SIG-M5 (cell line): ENCODE results near the gene PPP1R1B.

Experiments used
- DNase-seq: peaks from one replicate; lab custom pipeline; 2025; lab: John Stamatoyannopoulos, UW

The PPP1R1B gene

GRCh38 chr17:39653662-39654331 is 27.0 kb downstream of the PPP1R1B start:
- DNase-seq, result no peak

GRCh38 chr17:39655105-39655504 is 28.4 kb downstream of the PPP1R1B start:
- no peak for DNase-seq

- DNase-seq, result no peak
These were observed 31.6 kb downstream of the PPP1R1B start for GRCh38 chr17:39658346-39658745.

GRCh38 chr17:39658760-39659159 is 32.0 kb downstream of the PPP1R1B start:
- no peak for DNase-seq

DNA sequence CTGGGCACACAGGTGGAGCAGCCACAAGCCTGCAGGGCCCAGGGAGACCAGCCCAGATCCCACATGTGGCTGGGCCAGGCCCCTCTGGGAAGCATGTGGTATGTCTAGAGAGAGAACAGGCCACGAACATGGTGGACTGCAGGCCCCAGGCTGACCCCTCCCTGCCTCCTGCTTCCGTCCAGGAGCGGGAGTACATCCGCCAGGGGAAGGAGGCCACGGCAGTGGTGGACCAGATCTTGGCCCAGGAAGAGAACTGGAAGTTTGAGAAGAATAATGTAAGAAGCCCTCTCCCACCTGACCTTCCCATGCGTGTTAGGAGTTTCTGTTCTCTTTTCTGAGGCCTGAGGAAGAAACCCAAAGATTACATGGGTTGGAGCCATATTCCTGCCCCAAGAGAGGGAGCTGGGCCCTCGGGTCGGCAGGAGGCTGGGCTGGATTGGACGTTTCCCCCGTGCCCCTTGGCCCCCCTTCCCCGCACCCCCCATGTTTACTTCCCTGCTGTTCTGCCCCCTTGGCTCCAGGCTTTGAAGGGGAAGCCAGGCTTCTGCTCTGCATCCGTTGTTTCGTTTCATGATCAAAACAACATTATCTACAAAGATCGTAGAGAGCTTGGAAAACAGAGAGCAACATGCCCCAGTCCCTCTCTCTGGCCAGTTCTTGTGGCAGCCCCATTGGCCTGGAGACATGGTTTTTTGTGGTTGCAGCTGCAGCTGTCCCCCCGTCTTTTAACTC is 32.7 kb downstream of the PPP1R1B start:
- no peak for DNase-seq

GRCh38 chr17:39660011-39660360 is 33.2 kb downstream of the PPP1R1B start:
- no peak for DNase-seq

- no peak for DNase-seq
These were observed 33.9 kb downstream of the PPP1R1B start for GRCh38 chr17:39660397-39661385.

DNA sequence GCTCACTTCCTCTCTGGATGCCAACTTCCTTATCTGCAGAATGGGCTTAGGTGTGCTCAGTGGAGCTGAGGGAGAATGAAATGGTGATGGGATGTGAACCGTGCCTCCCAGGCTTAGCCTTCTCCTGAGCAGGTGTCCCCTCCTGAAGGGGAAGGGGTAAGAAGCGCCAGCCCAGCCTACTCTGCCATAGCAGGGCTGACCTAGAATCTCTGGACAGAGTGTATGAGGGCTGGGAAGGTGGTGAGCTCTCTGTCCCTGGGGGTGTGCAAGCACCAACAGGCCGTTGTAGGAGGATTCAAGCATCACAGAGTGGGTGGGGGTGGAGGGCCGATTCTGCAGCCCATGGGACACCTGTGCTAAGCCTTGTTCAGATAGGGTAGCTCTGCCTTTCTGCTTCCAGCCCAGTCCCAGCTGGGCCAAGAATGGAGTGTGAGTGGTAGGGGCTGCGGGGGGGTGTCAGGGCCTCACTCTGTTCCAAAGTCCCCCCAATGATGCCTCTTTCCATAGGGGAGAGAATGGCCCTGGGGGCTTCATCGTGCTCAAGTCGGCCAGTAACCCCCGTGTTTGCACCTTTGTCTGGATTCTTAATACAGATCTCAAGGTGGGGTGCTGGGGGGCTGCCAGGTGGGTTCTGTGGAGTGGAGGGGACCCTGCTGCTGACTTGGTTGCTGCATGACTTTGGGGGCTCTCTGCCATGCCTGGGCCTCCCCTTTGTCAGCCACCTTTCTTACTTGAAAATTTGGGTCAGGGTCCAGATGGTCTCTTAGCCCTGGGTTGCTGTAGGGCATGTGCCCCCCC is 35.2 kb downstream of the PPP1R1B start:
- DNase-seq, result no peak

DNA sequence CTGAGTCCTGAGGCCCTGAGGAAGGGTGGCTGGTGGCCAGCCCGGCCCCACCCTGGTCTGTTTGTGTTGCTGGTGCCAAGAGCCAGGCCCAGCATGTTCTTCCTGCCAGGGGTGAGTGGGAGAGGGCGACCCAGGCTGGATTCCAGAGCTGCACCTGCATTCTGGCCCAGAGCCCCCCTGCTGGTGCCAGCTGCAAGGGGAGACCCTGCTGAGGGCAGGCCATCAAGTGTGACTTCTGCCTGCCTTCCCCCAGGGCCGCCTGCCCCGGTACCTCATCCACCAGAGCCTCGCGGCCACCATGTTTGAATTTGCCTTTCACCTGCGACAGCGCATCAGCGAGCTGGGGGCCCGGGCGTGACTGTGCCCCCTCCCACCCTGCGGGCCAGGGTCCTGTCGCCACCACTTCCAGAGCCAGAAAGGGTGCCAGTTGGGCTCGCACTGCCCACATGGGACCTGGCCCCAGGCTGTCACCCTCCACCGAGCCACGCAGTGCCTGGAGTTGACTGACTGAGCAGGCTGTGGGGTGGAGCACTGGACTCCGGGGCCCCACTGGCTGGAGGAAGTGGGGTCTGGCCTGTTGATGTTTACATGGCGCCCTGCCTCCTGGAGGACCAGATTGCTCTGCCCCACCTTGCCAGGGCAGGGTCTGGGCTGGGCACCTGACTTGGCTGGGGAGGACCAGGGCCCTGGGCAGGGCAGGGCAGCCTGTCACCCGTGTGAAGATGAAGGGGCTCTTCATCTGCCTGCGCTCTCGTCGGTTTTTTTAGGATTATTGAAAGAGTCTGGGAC is 36.0 kb downstream of the PPP1R1B start:
- no peak for DNase-seq

DNA sequence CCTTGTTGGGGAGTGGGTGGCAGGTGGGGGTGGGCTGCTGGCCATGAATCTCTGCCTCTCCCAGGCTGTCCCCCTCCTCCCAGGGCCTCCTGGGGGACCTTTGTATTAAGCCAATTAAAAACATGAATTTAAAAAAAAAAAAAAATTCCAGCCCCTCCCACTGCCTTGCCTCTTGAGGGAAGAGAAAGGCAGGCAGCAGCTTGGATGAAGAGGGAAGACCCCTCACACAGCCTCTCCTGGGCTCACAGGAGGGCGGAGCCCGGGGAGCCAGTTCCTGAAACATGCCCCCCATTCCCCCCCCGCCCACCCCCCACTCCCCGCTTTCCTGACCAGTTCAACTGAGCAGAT is 36.6 kb downstream of the PPP1R1B start:
- DNase-seq, result no peak

- no peak for DNase-seq
These were observed 37.2 kb downstream of the PPP1R1B start for GRCh38 chr17:39663688-39664580.

DNA sequence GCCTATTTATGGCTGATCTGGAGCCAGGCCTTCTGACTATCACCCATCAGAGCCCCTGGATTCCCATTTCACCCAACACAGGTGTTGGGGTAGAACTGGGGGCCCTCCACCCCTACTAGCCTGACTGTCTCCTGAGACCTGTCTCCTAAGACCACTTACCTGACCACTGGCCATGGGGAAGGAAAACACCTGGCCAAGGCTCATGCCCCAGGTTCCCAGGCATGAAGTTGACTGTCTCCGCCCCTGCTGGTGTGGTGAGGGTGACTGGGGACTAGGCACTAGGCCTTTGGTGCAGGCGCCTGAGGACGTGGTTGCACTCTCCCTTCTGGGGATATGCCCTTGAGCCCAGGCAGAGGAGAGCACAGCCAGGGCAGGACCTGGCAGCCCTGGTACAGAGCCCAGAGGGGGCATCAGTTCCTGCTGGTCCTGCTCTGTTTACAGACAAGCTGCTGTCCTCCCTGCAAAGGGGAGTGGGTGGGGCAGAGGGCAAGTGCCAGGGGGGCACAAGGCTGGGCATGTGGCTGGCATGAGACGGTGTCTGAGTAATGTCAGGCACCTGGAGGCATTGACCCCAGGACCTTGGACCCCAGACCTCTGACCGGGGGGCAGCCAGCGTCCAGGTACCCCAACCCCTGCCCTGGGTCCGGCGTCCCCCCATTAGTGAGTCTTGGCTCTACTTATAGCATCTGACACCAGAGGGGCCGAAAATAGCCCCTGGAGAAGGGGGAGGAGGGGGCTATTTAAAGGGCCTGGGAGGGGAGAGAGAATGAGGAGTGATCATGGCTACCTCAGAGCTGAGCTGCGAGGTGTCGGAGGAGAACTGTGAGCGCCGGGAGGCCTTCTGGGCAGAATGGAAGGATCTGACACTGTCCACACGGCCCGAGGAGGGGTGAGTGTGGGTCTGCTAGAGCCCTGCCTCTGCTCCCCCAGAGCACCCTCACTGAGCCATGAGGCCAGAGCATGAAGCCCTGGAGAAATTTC is 38.1 kb downstream of the PPP1R1B start, which contains the start of gene TCAP:
Gene TCAP, plus strand, starts transcription at position 769 of the 981 bp plus-strand sequence. Its CDS starts 11 bp downstream, at position 780.
- no peak for DNase-seq

DNA sequence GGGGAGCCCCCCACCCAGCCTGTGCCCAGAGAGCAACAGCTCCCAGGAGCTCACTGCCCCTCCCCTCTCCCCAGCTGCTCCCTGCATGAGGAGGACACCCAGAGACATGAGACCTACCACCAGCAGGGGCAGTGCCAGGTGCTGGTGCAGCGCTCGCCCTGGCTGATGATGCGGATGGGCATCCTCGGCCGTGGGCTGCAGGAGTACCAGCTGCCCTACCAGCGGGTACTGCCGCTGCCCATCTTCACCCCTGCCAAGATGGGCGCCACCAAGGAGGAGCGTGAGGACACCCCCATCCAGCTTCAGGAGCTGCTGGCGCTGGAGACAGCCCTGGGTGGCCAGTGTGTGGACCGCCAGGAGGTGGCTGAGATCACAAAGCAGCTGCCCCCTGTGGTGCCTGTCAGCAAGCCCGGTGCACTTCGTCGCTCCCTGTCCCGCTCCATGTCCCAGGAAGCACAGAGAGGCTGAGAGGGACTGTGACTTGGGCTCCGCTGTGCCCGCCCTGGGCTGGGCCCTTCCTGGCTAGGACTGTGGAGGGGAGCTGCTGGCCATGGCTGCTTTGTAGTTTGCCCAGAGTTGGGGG is 39.0 kb downstream of the PPP1R1B start:
- DNase-seq, result no peak

GRCh38 chr17:39666231-39666600 is 39.5 kb downstream of the PPP1R1B start:
- no peak for DNase-seq

DNA sequence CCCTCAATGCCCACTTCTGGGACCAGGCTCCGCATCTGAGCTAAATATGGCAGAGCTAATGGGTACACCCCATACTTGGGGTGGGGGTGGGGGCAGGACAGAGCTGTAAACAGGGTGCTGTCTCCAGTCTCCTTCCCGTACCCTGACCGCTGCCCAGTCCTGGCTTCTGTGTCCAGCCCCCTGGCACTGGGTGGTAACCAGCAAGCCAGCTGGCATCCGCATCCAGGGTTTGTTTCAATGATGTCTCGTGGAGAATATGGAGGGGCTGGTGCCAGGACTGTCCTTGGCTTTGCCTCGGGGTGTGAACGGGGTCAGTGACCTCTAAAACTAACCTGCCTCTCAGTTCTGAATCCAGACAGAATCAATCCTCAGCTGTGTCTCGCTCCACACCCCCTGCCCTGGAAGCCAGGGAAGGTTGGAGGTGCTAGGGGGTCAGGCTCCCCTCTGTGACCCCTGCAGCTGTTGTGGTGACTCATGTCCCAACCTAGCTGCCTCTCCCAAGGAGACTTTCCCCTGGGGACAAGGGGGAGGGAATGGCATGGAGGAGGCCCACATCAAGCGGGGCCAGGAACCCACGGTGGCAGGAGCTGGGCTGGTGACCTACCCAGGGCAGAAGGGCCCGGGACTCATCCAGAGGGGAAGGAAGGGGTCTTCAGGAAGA is 40.0 kb downstream of the PPP1R1B start:
- no peak for DNase-seq

DNA sequence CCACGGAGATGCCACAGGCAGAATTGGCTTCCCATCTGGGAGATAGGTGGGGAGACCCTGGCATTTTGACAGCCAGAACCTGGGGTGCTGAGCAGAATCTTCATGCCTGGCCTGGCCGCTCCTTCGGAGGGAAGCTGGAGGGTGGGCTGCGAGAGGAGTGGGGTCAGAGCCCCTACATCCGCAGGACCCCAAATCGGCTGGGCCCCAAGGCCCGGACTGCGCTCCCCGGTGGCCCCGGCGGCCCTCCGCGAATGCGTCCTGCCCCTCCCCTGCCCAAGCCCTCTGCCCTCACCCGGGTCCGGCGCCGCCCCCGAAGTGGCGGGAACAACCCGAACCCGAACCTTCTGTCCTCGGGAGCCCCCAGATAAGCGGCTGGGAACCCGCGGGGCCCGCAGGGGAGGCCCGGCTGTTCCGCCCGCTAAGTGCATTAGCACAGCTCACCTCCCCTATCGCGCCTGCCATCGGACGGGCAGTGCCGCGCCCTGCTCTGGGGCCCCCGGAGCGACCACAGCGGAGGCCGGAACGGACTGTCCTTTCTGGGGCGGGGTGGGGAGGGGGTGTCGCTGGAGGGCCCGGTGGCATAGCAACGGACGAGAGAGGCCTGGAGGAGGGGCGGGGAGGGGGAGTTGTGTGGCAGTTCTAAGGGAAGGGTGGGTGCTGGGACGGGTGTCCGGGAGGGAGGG is 40.7 kb downstream of the PPP1R1B start:
- DNase-seq, result no peak
